CD4-positive, CD25-positive, alpha-beta regulatory T cell (primary cell): ENCODE measurements around the gene COL4A3. TPM values are rescaled to one million over a fixed set of nuclear protein-coding genes. Genes with fewer than 3 reads are reported as not detected.

Experiments
- ATAC-seq, 2 donors: fragments of 150-1000 bp; cut with Tn5 transposase; one replicate each; pipeline ENCODE4 v1.10.0; 2021; ENCODE audit warnings: low read depth in 2 of 2, moderate number of reproducible peaks in 2 of 2, moderate library complexity in 1 of 2
- DNase-seq, 3 donors: peaks; one replicate each; pipeline versions ENCODE4 v3.0.0 to v3.0.0-alpha.2; 2012 to 2022; ENCODE audit warnings: mixed read lengths in 1 of 3
- H3K27ac ChIP-seq: one replicate; pipeline ENCODE4 v1.7.0; 2013; ENCODE audit warnings: mild to moderate bottlenecking, low read length; ENCODE audit not compliant: insufficient read depth, poor library complexity, severe bottlenecking
- H3K27me3 ChIP-seq: one replicate; pipeline ENCODE4 v1.7.0; 2013; ENCODE audit warnings: low read length; ENCODE audit not compliant: control insufficient read depth, insufficient read depth
- H3K36me3 ChIP-seq: one replicate; pipeline ENCODE4 v1.7.0; 2013; ENCODE audit warnings: mild to moderate bottlenecking, low read length, moderate library complexity; ENCODE audit not compliant: control insufficient read depth, insufficient read depth
- H3K4me1 ChIP-seq: 2 replicates; pipeline ENCODE4 v1.7.0; 2013; ENCODE audit warnings: mild to moderate bottlenecking, low read length; ENCODE audit not compliant: insufficient read depth, control insufficient read depth, poor library complexity, severe bottlenecking
- H3K4me3 ChIP-seq: one replicate; pipeline ENCODE4 v1.7.0; 2013; ENCODE audit warnings: low read depth, mild to moderate bottlenecking, low read length, moderate library complexity
- H3K9me3 ChIP-seq, 2 experiments: 1 replicate in 1 of 2; 2 replicates in 1 of 2; pipeline ENCODE4 v1.7.0; 2013; ENCODE audit warnings: low read length in 2 of 2, mild to moderate bottlenecking in 1 of 2, moderate library complexity in 1 of 2; ENCODE audit not compliant: control insufficient read depth in 2 of 2
- H3K27ac Mint-ChIP-seq, 3 donors: one replicate each; pipeline ENCODE4 v1.8.0; 2020 to 2022; ENCODE audit warnings: mild to moderate bottlenecking in 3 of 3, mixed read lengths in 3 of 3, moderate library complexity in 2 of 3
- H3K27me3 Mint-ChIP-seq: one replicate; pipeline ENCODE4 v1.8.0; 2022; ENCODE audit warnings: mild to moderate bottlenecking, mixed read lengths
- H3K36me3 Mint-ChIP-seq: one replicate; pipeline ENCODE4 v1.8.0; 2020; ENCODE audit warnings: mixed read lengths
- H3K4me1 Mint-ChIP-seq, 4 donors: one replicate each; pipeline ENCODE4 v1.8.0; 2020 to 2022; ENCODE audit warnings: mixed read lengths in 4 of 4, mild to moderate bottlenecking in 1 of 4
- H3K4me3 Mint-ChIP-seq, 4 donors: one replicate each; pipeline ENCODE4 v1.8.0; 2020 to 2022; ENCODE audit warnings: mild to moderate bottlenecking in 4 of 4, mixed read lengths in 4 of 4, moderate library complexity in 3 of 4
- H3K9me3 Mint-ChIP-seq, 7 donors: one replicate each; pipeline ENCODE4 v1.8.0; 2020 to 2022; ENCODE audit warnings: mixed read lengths in 7 of 7, mild to moderate bottlenecking in 3 of 7, moderate library complexity in 2 of 7
- polyA plus RNA-seq, 4 donors: library from polyadenylated mRNA; unstranded; fragments of 300-500 nt; fragmentation: Illumina TruSeq; gene quantifications; one replicate each; pipeline ENCODE4 v1.2.3, GENCODE V29; 2021
- total RNA-seq: library from RNA; stranded (reverse); gene quantifications from one replicate; pipeline ENCODE4 v1.2.3, GENCODE V29; 2022

Gene COL4A3
- total and polyA plus RNA-seq, 5 donors from 2014 or later = not detected

DNA sequence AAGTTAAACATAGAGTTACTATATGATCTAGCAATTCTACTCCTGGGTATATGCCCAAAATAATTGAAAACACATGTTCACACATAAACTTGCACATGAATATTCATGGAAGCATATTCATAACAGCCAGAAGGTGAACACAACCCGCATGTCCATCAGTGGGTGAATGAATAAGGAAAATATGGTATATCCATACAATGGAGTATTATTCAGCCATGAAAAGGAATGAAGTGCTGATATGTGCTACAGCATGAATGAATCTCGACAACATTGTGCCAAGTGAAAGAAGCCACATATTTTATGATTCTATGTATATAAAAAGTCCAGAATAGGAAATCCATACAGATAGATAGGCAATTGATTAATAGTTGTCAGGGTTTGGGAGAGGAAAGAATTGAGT lies 16.3 kb upstream of the COL4A3 start:
- H3K9me3 Mint-ChIP-seq = peaks cover 0 to 5% (median 3%) of the 10 kb centered on the region in 7 donors
- Histone ChIP-seq H3K4me3 (no peak overlapping the region), H3K4me1 (no peaks in the 10 kb centered on the region), H3K27me3 (no peaks in the 10 kb centered on the region), H3K36me3 (no peaks in the 10 kb centered on the region), H3K27ac (no peak overlapping the region), H3K9me3 (peaks cover 3 to 4% of the 10 kb centered on the region in 2 experiments)
- H3K27ac Mint-ChIP-seq = no peak overlapping the region
- ATAC-seq (no peak), DNase-seq (no peak)
- H3K4me1 Mint-ChIP-seq = no peaks in the 10 kb centered on the region
- peaks cover 6% of the 10 kb centered on the region for H3K27me3 Mint-ChIP-seq
- no peak overlapping the region for H3K4me3 Mint-ChIP-seq
- no peaks in the 10 kb centered on the region for H3K36me3 Mint-ChIP-seq

DNA sequence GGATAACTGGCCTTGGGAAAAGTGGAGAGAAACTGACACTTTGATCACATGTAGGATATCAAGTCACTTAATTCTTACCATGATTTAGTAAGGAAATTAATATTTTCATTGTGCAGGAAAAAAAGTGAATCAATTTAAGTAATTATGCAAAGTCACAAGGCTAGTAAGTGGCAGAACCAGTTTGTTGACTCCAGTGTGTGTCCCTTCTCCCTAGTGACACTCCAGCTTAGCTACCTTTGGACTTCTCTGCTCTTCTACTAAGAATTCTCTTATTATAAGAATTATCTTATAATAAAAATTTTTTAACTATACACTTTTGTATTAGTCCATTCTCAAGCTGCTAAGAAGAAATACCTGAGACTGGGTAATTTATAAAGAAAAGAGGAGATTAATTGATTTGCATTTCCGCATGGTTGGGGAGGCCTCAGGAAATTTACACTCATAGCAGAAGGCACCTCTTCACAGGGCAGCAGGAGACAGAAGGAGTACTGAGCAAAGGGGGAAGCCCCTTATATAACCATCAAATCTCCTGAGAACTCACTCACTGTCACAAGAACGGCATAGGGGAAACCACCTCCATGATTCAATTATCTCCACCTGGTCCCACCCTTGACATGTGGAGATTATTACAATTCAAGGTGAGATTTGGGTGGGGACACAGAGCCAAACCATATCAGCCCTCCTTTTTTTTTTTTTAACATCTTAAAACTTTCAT lies 14.0 kb upstream of the COL4A3 start:
- peaks cover 6% of the 10 kb centered on the region for H3K27me3 Mint-ChIP-seq
- H3K4me1 Mint-ChIP-seq = no peaks in the 10 kb centered on the region
- Histone ChIP-seq H3K9me3 (peaks cover 3 to 4% of the 10 kb centered on the region in 2 experiments), H3K36me3 (no peaks in the 10 kb centered on the region), H3K4me3 (no peak overlapping the region), H3K27ac (no peak overlapping the region), H3K27me3 (peaks cover 3% of the 10 kb centered on the region), H3K4me1 (no peaks in the 10 kb centered on the region)
- no peak overlapping the region for H3K27ac Mint-ChIP-seq
- DNase-seq (no peak), ATAC-seq (no peak)
- H3K36me3 Mint-ChIP-seq = no peaks in the 10 kb centered on the region
- peaks cover 0 to 5% (median 3%) of the 10 kb centered on the region in 7 donors for H3K9me3 Mint-ChIP-seq
- H3K4me3 Mint-ChIP-seq = no peak overlapping the region

DNA sequence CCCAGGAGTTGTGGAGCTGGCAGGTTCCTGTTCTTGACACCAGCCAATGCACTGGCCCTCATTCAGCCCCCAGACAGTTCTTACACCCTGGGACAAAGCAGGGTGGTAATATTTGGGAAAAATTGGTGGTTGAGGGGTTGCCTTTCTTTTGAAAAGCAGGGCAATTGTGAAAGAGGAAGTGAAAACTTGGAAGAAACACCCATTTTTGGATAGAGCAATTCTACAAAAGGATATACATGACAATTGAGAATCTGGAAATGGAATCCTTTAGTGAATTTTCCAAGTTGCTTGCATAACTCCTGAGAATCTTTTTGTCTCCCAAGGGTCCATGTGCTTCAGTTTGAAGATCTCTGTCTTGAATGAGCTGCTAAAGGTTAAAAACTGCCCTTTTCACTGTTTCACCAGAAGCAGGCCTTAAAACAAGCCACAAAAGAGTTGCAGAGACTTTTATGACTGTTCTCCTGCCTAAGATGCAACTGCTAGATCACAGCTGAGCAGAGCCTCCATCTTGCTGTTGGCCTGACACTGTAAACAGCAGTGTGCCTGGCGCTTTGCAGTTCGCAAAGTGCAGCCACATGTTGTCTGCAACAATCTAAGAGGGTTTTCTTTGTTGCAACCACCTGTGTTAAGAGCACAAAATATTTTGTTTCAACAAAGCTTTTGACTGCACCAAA lies 12.2 kb upstream of the COL4A3 start:
- H3K27ac ChIP-seq = no peak overlapping the region
- Mint-ChIP-seq H3K36me3 (no peaks in the 10 kb centered on the region), H3K4me3 (no peak overlapping the region), H3K27me3 (peaks cover 5% of the 10 kb centered on the region), H3K4me1 (no peaks in the 10 kb centered on the region), H3K27ac (no peak overlapping the region), H3K9me3 (peaks cover 0 to 5% (median 3%) of the 10 kb centered on the region in 7 donors)
- no peak overlapping the region for H3K4me3 ChIP-seq
- DNase-seq = no peak
- no peaks in the 10 kb centered on the region for H3K4me1 ChIP-seq
- no peak for ATAC-seq
- H3K27me3 ChIP-seq = peaks cover 3% of the 10 kb centered on the region
- peaks cover 3 to 4% of the 10 kb centered on the region in 2 experiments for H3K9me3 ChIP-seq
- no peaks in the 10 kb centered on the region for H3K36me3 ChIP-seq

DNA sequence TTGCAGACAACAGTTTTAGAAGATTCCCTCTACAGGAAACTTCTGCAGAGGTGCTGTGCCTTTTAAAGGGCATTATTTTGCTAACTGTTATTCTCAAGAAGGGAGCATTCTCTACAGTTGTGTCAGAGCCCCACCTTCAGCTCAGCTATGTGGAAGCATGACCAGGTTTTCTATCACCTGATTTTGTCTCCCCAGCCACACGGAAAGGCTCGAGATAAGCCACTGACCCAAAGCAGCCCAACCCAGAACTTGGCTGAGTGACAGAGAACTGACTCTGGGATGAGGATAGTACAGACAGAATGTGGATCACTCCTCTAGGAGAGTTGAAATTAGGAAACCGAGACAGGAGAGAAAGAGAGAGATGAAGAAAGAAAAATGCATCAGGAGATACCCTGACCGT lies 11.1 kb upstream of the COL4A3 start:
- peaks cover 3% of the 10 kb centered on the region for H3K27me3 ChIP-seq
- no peak overlapping the region for H3K27ac Mint-ChIP-seq
- no peaks in the 10 kb centered on the region for H3K36me3 Mint-ChIP-seq
- ATAC-seq (no peak), DNase-seq (no peak)
- H3K4me1 ChIP-seq = no peaks in the 10 kb centered on the region
- H3K4me3 Mint-ChIP-seq = no peak overlapping the region
- H3K27me3 Mint-ChIP-seq = peaks cover 5% of the 10 kb centered on the region
- no peak overlapping the region for H3K27ac ChIP-seq
- H3K9me3 Mint-ChIP-seq = peaks cover 0 to 5% (median 0%) of the 10 kb centered on the region in 7 donors
- no peaks in the 10 kb centered on the region for H3K36me3 ChIP-seq
- H3K9me3 ChIP-seq = no peaks in the 10 kb centered on the region
- H3K4me3 ChIP-seq = no peak overlapping the region
- no peaks in the 10 kb centered on the region for H3K4me1 Mint-ChIP-seq

DNA sequence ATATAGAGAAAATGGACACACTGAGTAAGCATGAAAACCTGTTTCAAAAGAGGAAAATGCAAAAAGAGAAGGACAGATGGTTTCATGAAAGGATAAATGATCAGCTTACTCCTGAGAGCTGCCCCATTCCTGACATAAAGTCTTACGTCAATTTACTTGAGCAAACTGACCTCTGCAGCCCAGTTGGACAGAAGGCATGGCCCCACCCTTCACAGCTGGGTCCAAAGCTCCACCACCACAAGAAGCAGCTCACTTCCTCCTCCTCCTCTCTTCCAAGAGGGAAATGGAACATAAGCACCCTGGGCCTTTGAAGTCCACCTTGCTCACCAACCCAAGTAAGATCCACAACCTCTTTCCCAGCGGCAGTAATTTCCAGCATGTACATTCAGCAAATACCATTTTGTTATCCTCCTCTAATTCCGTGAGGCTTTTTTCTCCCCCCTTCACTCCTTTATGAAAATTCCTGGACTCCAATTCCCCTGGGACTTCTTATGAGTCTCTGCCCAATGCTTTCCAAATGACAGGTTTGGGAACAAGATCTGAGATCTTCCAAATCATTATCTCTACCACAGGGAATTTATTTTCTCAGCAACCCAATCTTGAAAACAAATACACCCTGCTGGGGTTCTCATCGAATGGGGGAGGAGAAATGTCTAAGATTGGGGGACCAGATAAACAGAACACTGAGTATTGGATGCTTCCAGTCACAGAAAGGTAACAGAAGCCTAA lies 10.5 kb upstream of the COL4A3 start:
- no peak for ATAC-seq
- H3K4me1 ChIP-seq = no peaks in the 10 kb centered on the region
- H3K27ac ChIP-seq = no peak overlapping the region
- Mint-ChIP-seq H3K27ac (peak overlapping the region in 1 of 3 donors; percentile 2), H3K27me3 (peaks cover 7% of the 10 kb centered on the region), H3K4me3 (no peak overlapping the region), H3K9me3 (peaks cover 0 to 5% (median 0%) of the 10 kb centered on the region in 7 donors), H3K36me3 (no peaks in the 10 kb centered on the region), H3K4me1 (no peaks in the 10 kb centered on the region)
- H3K27me3 ChIP-seq = peaks cover 3% of the 10 kb centered on the region
- H3K9me3 ChIP-seq = no peaks in the 10 kb centered on the region
- H3K4me3 ChIP-seq = no peak overlapping the region
- no peak for DNase-seq
- H3K36me3 ChIP-seq = no peaks in the 10 kb centered on the region

DNA sequence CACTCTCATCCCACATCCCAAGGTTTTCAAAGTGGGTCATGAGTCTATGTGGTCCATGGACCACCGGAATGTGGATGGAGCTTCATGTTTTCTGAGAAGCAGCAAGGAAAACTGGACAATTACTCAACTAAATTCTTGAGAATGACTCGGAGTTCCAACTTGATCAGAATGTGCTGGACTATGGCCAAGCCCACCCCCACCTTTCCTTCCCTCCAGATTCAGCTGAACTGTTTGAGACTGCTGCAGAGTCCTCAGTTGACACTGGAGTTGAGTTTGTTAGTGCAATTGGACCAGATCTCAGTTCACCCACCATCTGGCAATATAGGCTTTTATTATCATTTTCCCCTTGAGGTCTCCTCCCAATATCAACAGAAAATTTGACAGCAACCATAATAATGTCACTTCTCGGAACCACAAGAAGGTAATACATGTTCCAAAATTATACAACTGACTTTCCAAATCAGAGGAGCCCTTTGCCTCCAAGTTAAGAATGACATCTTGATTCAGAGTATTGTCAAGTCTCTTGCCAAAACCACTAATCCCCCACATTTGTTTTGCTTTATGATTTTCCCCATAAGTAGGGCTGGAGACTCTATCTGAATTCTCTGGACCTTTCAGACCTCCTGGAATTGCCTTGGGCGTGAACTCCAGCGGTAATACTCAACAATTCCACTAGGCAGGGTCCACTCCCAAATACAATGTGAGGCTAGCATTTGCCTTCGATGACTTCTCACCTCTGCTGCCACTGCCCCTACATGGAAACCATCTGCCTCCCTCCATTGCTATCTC lies 9.2 kb upstream of the COL4A3 start:
- H3K9me3 ChIP-seq = no peaks in the 10 kb centered on the region
- H3K27me3 ChIP-seq = peaks cover 5% of the 10 kb centered on the region
- peaks cover 18% of the 10 kb centered on the region for H3K27me3 Mint-ChIP-seq
- ATAC-seq = no peak
- H3K9me3 Mint-ChIP-seq = peaks cover 0 to 3% (median under 1%) of the 10 kb centered on the region in 7 donors
- DNase-seq = no peak
- H3K27ac Mint-ChIP-seq = no peak overlapping the region
- H3K4me3 Mint-ChIP-seq = no peak overlapping the region
- no peak overlapping the region for H3K27ac ChIP-seq
- no peaks in the 10 kb centered on the region for H3K4me1 Mint-ChIP-seq
- no peak overlapping the region for H3K4me3 ChIP-seq
- no peaks in the 10 kb centered on the region for H3K36me3 Mint-ChIP-seq
- no peaks in the 10 kb centered on the region for H3K36me3 ChIP-seq
- H3K4me1 ChIP-seq = no peaks in the 10 kb centered on the region

DNA sequence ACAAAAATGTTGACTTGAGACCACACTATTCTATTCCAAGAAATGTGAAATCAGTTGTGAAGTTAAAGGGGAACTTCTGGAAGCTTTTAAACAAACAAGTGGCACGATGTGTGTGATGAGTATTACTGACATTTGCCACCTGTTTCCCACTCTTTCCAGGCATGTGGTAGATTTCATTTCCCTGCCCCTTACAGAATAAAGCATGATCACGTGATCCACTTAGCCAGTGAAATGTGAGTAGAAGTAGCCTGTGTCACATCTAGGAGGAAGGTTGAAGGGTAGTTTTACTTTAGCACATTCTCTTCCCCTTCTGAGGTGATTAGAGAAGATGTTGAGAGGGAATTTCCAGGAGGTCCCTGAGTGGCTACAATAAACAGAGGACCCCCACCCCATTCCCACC lies 4.3 kb upstream of the COL4A3 start:
- Mint-ChIP-seq H3K36me3 (no peaks in the 10 kb centered on the region), H3K27me3 (peaks cover 51% of the 10 kb centered on the region), H3K9me3 (peaks cover 0 to 4% (median 0%) of the 10 kb centered on the region in 7 donors), H3K4me1 (peaks cover 0 to 13% (median 4%) of the 10 kb centered on the region in 4 donors), H3K27ac (no peak overlapping the region), H3K4me3 (no peak overlapping the region)
- ATAC-seq (no peak), DNase-seq (no peak)
- Histone ChIP-seq H3K9me3 (no peaks in the 10 kb centered on the region), H3K27ac (no peak overlapping the region), H3K27me3 (peaks cover 26% of the 10 kb centered on the region), H3K4me3 (no peak overlapping the region), H3K36me3 (no peaks in the 10 kb centered on the region), H3K4me1 (peaks cover 15% of the 10 kb centered on the region)
